Mesenchymal stem cell (in vitro differentiated cells and primary cell): Measurements from ENCODE around the gene COL23A1.

Source experiments
- DNase-seq: peaks from one replicate; pipeline ENCODE4 v3.0.0-alpha.2; 2013
- H2AFZ ChIP-seq: one replicate; pipeline ENCODE4 v1.6.1; 2013; ENCODE audit warnings: low read depth, mild to moderate bottlenecking, control low read depth, inconsistent platforms, low read length, moderate library complexity
- H2AK5ac ChIP-seq: 2 replicates; pipeline ENCODE4 v1.6.1; 2013; ENCODE audit warnings: low read length, moderate library complexity, mild to moderate bottlenecking, inconsistent platforms; ENCODE audit not compliant: severe bottlenecking
- H2BK120ac ChIP-seq: one replicate; pipeline ENCODE4 v1.6.1; 2013; ENCODE audit warnings: low read depth, mild to moderate bottlenecking, inconsistent platforms, low read length, moderate library complexity
- H2BK12ac ChIP-seq, 2 experiments: one replicate each; pipeline ENCODE4 v1.6.1; 2013; ENCODE audit warnings: inconsistent platforms in 2 of 2, low read length in 2 of 2, mild to moderate bottlenecking in 2 of 2, moderate library complexity in 2 of 2, control low read depth in 1 of 2
- H2BK15ac ChIP-seq: one replicate; pipeline ENCODE4 v1.6.1; 2013; ENCODE audit warnings: mild to moderate bottlenecking, low read depth, inconsistent platforms; ENCODE audit not compliant: poor library complexity, severe bottlenecking
- H2BK5ac ChIP-seq: 2 replicates; pipeline ENCODE4 v1.6.1; 2013; ENCODE audit warnings: low read depth, mild to moderate bottlenecking, low read length, control low read depth, inconsistent platforms; ENCODE audit not compliant: poor library complexity, severe bottlenecking
- H3K14ac ChIP-seq, 2 experiments: one replicate each; pipeline ENCODE4 v1.6.1; 2013; ENCODE audit warnings: inconsistent platforms in 2 of 2, low read length in 2 of 2, control low read depth in 1 of 2, mild to moderate bottlenecking in 1 of 2, moderate library complexity in 1 of 2
- H3K18ac ChIP-seq, 2 experiments: one replicate each; pipeline ENCODE4 v1.6.1; 2013; ENCODE audit warnings: inconsistent platforms in 2 of 2, low read length in 2 of 2, control low read depth in 1 of 2, low read depth in 1 of 2, mild to moderate bottlenecking in 1 of 2
- H3K23ac ChIP-seq, 2 experiments: one replicate each; pipeline ENCODE4 v1.6.1; 2013; ENCODE audit warnings: inconsistent platforms in 2 of 2, low read length in 2 of 2, mild to moderate bottlenecking in 2 of 2, moderate library complexity in 2 of 2, control low read depth in 1 of 2
- H3K27ac ChIP-seq: 2 replicates; pipeline ENCODE4 v1.5.1; 2013; ENCODE audit warnings: mild to moderate bottlenecking, moderate library complexity, low read length, control low read depth, inconsistent platforms; ENCODE audit not compliant: poor library complexity, severe bottlenecking
- H3K27me3 ChIP-seq, 2 experiments: 2 replicates each; pipeline versions ENCODE4 v1.6.1 to v1.7.0; 2013; ENCODE audit warnings: low read length in 2 of 2, mild to moderate bottlenecking in 2 of 2, moderate library complexity in 2 of 2, control low read depth in 1 of 2, inconsistent platforms in 1 of 2; ENCODE audit not compliant: control insufficient read depth in 1 of 2, insufficient read depth in 1 of 2
- H3K36me3 ChIP-seq, 2 experiments: 2 replicates each; pipeline versions ENCODE4 v1.6.1 to v1.7.0; 2013; ENCODE audit warnings: low read length in 2 of 2, control low read depth in 1 of 2, inconsistent platforms in 1 of 2, low read depth in 1 of 2, mild to moderate bottlenecking in 1 of 2; ENCODE audit not compliant: insufficient read depth in 2 of 2, control insufficient read depth in 1 of 2
- H3K4ac ChIP-seq, 2 experiments: one replicate each; pipeline ENCODE4 v1.6.1; 2013; ENCODE audit warnings: inconsistent platforms in 2 of 2, low read length in 2 of 2, mild to moderate bottlenecking in 2 of 2, moderate library complexity in 2 of 2, control low read depth in 1 of 2, low read depth in 1 of 2
- H3K4me1 ChIP-seq: 2 replicates; pipeline ENCODE4 v1.6.1; 2013; ENCODE audit warnings: low read depth, low read length, control low read depth; ENCODE audit not compliant: control insufficient read depth, insufficient read depth
- H3K4me2 ChIP-seq: 2 replicates; pipeline ENCODE4 v1.6.1; 2013; ENCODE audit warnings: low read length, mild to moderate bottlenecking, inconsistent platforms; ENCODE audit not compliant: poor library complexity, severe bottlenecking
- H3K4me3 ChIP-seq, 2 experiments: 2 replicates each; pipeline versions ENCODE4 v1.5.1 to v1.7.0; 2013; ENCODE audit warnings: low read length in 2 of 2, mild to moderate bottlenecking in 2 of 2, control low read depth in 1 of 2, low read depth in 1 of 2; ENCODE audit not compliant: insufficient read depth in 1 of 2
- H3K79me1 ChIP-seq: replicated peaks from 2 replicates; pipeline ENCODE4 v1.6.1; 2013; ENCODE audit warnings: mild to moderate bottlenecking, control low read depth, low read length, inconsistent platforms; ENCODE audit not compliant: poor library complexity, severe bottlenecking
- H3K9ac ChIP-seq: 2 replicates; pipeline ENCODE4 v1.7.0; 2013; ENCODE audit warnings: mild to moderate bottlenecking, low read length, moderate library complexity
- H3K9me3 ChIP-seq: 2 replicates; pipeline ENCODE4 v1.7.0; 2013; ENCODE audit warnings: mild to moderate bottlenecking, low read length; ENCODE audit not compliant: control insufficient read depth
- H4K8ac ChIP-seq: one replicate; pipeline ENCODE4 v1.6.1; 2013; ENCODE audit warnings: inconsistent platforms, mild to moderate bottlenecking, low read length, moderate library complexity
- H4K91ac ChIP-seq: one replicate; pipeline ENCODE4 v1.6.1; 2013; ENCODE audit warnings: mild to moderate bottlenecking, low read length, inconsistent platforms
- WGBS: methylation state at CpG from one replicate; pipeline ENCODE4 v1.1.7; 2013; ENCODE audit warnings: mixed read lengths; 5-methylcytosine and 5-hydroxymethylcytosine counted together

Gene COL23A1

DNA sequence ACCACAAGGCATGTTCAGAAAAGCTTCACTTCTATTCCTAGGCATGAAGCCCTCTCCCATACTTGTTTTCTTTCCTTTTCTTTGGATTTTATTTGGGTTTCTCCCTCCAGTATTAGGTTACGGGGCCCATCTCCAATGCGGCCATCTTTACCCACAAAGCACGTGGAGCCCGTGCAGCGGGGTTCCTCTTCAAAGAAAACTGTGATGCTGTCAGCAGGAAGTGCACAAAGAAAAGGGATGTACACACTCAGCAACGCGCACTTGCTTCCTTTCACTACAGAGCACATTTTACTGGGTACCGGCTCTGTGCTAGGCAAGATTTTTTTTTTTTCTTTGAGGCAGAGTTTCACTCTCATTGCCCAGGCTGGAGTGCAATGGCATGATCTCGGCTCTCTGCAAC, 106.6 kb downstream of the COL23A1 start:
- Histone ChIP-seq H2AFZ (no peak overlapping the region), H4K91ac (no peak overlapping the region), H3K9me3 (no peaks in the 10 kb centered on the region), H3K4me2 (no peak overlapping the region), H3K27ac (no peak overlapping the region), H3K4ac (no peak overlapping the region), H3K79me1 (no peaks in the 10 kb centered on the region), H2BK15ac (no peak overlapping the region), H3K4me3 (no peak overlapping the region), H4K8ac (no peak overlapping the region), H3K9ac (no peak overlapping the region), H2AK5ac (no peak overlapping the region), H3K14ac (no peak overlapping the region), H2BK12ac (no peak overlapping the region), H3K4me1 (no peaks in the 10 kb centered on the region), H3K23ac (no peak overlapping the region), H3K18ac (no peak overlapping the region), H3K27me3 (peaks cover 0 to 6% of the 10 kb centered on the region in 2 experiments), H3K36me3 (no peaks in the 10 kb centered on the region), H2BK5ac (no peak overlapping the region), H2BK120ac (no peak overlapping the region)
- DNase-seq = no peak
- WGBS = 89% methylated on average over 9 of the region's 9 CpGs

GRCh38 chr5:178479261-178479660, 110.9 kb downstream of the COL23A1 start:
- Histone ChIP-seq H3K27ac (no peak overlapping the region), H3K4me2 (no peak overlapping the region), H3K14ac (no peak overlapping the region), H2BK12ac (no peak overlapping the region), H3K79me1 (no peaks in the 10 kb centered on the region), H3K4me1 (no peaks in the 10 kb centered on the region), H2AFZ (no peak overlapping the region), H3K27me3 (peaks cover 0 to 15% of the 10 kb centered on the region in 2 experiments), H3K23ac (no peak overlapping the region), H2BK120ac (no peak overlapping the region), H3K9ac (no peak overlapping the region), H2BK15ac (no peak overlapping the region), H3K18ac (no peak overlapping the region), H3K36me3 (no peaks in the 10 kb centered on the region), H2AK5ac (no peak overlapping the region), H3K9me3 (peaks cover 13% of the 10 kb centered on the region), H3K4me3 (no peak overlapping the region), H2BK5ac (no peak overlapping the region), H3K4ac (no peak overlapping the region), H4K91ac (no peak overlapping the region), H4K8ac (no peak overlapping the region)
- DNase-seq = no peak
- 86% methylated on average over 9 of the region's 9 CpGs for WGBS

DNA sequence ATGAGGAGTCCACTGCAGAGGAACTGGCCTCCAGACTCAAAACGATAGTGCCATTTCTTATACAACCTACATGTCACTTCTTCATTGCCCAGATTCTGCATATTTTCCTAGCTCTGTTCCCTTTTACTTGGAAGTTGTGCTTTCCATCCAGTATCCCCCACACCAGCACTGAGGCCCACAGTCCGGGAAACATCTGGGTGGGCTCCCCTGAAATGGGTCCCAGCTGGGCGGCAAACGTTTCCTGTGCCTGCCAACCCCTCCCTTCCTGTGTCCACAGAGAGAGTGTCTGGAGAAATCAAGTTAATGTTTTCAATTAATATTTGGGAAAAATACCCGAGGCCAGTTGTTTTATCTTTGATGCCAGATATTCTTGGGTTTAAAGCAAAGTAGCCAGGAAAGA, 111.8 kb downstream of the COL23A1 start:
- no peak overlapping the region for H2BK15ac ChIP-seq
- H3K18ac ChIP-seq = no peak overlapping the region
- no peak overlapping the region for H2AFZ ChIP-seq
- no peak overlapping the region for H2BK120ac ChIP-seq
- WGBS = 93% methylated on average over 4 of the region's 5 CpGs
- no peak overlapping the region for H3K23ac ChIP-seq
- H4K8ac ChIP-seq = no peak overlapping the region
- no peaks in the 10 kb centered on the region for H3K79me1 ChIP-seq
- H3K4ac ChIP-seq = no peak overlapping the region
- no peak overlapping the region for H2AK5ac ChIP-seq
- H3K4me3 ChIP-seq = no peak overlapping the region
- peaks cover 13% of the 10 kb centered on the region for H3K9me3 ChIP-seq
- no peak overlapping the region for H2BK5ac ChIP-seq
- H3K27me3 ChIP-seq = peaks cover 0 to 15% of the 10 kb centered on the region in 2 experiments
- H3K4me2 ChIP-seq = no peak overlapping the region
- no peak overlapping the region for H4K91ac ChIP-seq
- H2BK12ac ChIP-seq = no peak overlapping the region
- H3K14ac ChIP-seq = no peak overlapping the region
- no peak overlapping the region for H3K9ac ChIP-seq
- no peak for DNase-seq
- H3K27ac ChIP-seq = no peak overlapping the region
- no peaks in the 10 kb centered on the region for H3K4me1 ChIP-seq
- H3K36me3 ChIP-seq = no peaks in the 10 kb centered on the region

GRCh38 chr5:178477802-178478201, 112.4 kb downstream of the COL23A1 start:
- no peak overlapping the region for H4K91ac ChIP-seq
- no peak overlapping the region for H3K4me2 ChIP-seq
- no peak overlapping the region for H2BK5ac ChIP-seq
- H3K79me1 ChIP-seq = no peaks in the 10 kb centered on the region
- no peak overlapping the region for H3K23ac ChIP-seq
- H2AK5ac ChIP-seq = no peak overlapping the region
- H3K14ac ChIP-seq = no peak overlapping the region
- H4K8ac ChIP-seq = no peak overlapping the region
- H3K27ac ChIP-seq = no peak overlapping the region
- H2BK120ac ChIP-seq = no peak overlapping the region
- no peaks in the 10 kb centered on the region for H3K36me3 ChIP-seq
- H3K4ac ChIP-seq = no peak overlapping the region
- H3K9me3 ChIP-seq = peaks cover 13% of the 10 kb centered on the region
- peaks cover 0 to 15% of the 10 kb centered on the region in 2 experiments for H3K27me3 ChIP-seq
- H3K9ac ChIP-seq = no peak overlapping the region
- H3K18ac ChIP-seq = no peak overlapping the region
- no peak overlapping the region for H2BK15ac ChIP-seq
- H2AFZ ChIP-seq = no peak overlapping the region
- H2BK12ac ChIP-seq = no peak overlapping the region
- DNase-seq = no peak
- no peak overlapping the region for H3K4me3 ChIP-seq
- H3K4me1 ChIP-seq = no peaks in the 10 kb centered on the region
- WGBS = 81% methylated on average over 8 of the region's 8 CpGs
